Muscle of leg (tissue), 11 donors: ENCODE measurements around the gene GIMAP7. TPM values are rescaled to one million over a fixed set of nuclear protein-coding genes. Genes with fewer than 3 reads are reported as not detected.

Source experiments
- DNase-seq: peaks from one replicate; pipeline ENCODE4 v3.0.0; 2013
- H3K27ac ChIP-seq: one replicate; pipeline ENCODE4 v1.5.1; 2013; ENCODE audit warnings: mild to moderate bottlenecking, low read length, control low read depth
- H3K27me3 ChIP-seq: one replicate; pipeline ENCODE4 v1.6.1; 2013; ENCODE audit warnings: low read length; ENCODE audit not compliant: control insufficient read depth, insufficient read depth
- H3K36me3 ChIP-seq: one replicate; pipeline ENCODE4 v1.6.1; 2013; ENCODE audit warnings: low read length; ENCODE audit not compliant: control insufficient read depth, insufficient read depth
- H3K4me1 ChIP-seq: one replicate; pipeline ENCODE4 v1.6.1; 2013; ENCODE audit warnings: low read length; ENCODE audit not compliant: control insufficient read depth, insufficient read depth
- H3K4me3 ChIP-seq: one replicate; pipeline ENCODE4 v1.5.1; 2013; ENCODE audit warnings: low read length, control low read depth
- H3K9me3 ChIP-seq: replicated peaks from 2 replicates; pipeline ENCODE4 v1.6.1; 2013; ENCODE audit warnings: low read depth, low read length; ENCODE audit not compliant: control insufficient read depth
- WGBS: methylation state at CpG from one replicate; pipeline ENCODE4 v1.1.5; 2013; ENCODE audit warnings: missing lambda C conversion rate; ENCODE audit not compliant: insufficient coverage; 5-methylcytosine and 5-hydroxymethylcytosine counted together
- polyA plus RNA-seq, 8 donors: library from polyadenylated mRNA; unstranded; fragments of 120-200 nt; gene quantifications; one replicate each; pipeline versions ENCODE4 v1.2.1 to v1.2.3, GENCODE V29; 2013; ENCODE audit warnings: inconsistent platforms in 1 of 8, low replicate concordance in 1 of 8; ENCODE audit not compliant: insufficient read length in 8 of 8, insufficient read depth in 1 of 8
- total RNA-seq: library from RNA; stranded (reverse); fragments of 120-200 nt; gene quantifications from one replicate; pipeline ENCODE4 v1.2.4, GENCODE V29; 2013

The GIMAP7 gene
- total and polyA plus RNA-seq, 9 donors, result 5.9 to 12.8 (median 10.7) TPM

- Histone ChIP-seq H3K27ac (peak within 1 kb of the TSS; percentile 82), H3K36me3 (no peaks in the 10 kb centered on the region), H3K9me3 (no peaks in the 10 kb centered on the region), H3K27me3 (peaks cover 2% of the 10 kb centered on the region), H3K4me3 (peak within 1 kb of the TSS; percentile 45), H3K4me1 (no peaks in the 10 kb centered on the region)
- peak; percentile 43 for DNase-seq
- WGBS, result 48% methylated on average over 6 of the region's 9 CpGs
Observed at GRCh38 chr7:150567169-150567568, 52.5 kb downstream of the GIMAP7 start, which contains the start of gene GIMAP4. Gene GIMAP4 (plus strand): TSS chr7:150567390. CDS start chr7:150569902, 2,512 bp downstream.

DNA sequence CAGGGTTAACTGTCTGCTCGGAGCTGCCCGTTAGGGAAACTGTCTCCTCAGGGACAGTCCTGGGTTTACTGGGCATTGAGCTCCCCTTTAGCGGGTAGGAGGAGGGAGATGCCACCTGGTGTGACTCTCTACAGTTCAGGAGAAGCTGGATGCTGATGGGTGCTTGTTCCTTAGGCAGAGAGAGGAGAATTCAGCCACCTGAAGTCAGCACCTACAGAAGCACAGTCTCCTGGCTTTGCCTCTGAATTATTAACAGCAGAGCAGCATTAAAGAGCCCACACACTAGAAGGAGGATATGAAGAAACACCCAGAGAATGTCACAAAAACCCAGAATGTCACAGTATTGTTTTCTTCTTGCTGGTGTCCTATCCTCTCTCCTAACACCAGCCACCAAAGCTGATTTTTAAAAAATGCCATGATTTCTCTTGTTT, 53.2 kb downstream of the GIMAP7 start:
- Histone ChIP-seq H3K27me3 (peaks cover 2% of the 10 kb centered on the region), H3K4me3 (peak overlapping the region; percentile 45), H3K4me1 (no peaks in the 10 kb centered on the region), H3K27ac (peak overlapping the region; percentile 82), H3K36me3 (no peaks in the 10 kb centered on the region), H3K9me3 (no peaks in the 10 kb centered on the region)
- 42% methylated on average over 3 of the region's 3 CpGs for WGBS
- no peak for DNase-seq

- peak overlapping the region; percentile 59 for H3K27ac ChIP-seq
- WGBS, result 78% methylated on average over 2 of the region's 2 CpGs
- DNase-seq, result no peak
- H3K4me3 ChIP-seq, result peak overlapping the region; percentile 45
- H3K36me3 ChIP-seq, result no peaks in the 10 kb centered on the region
- H3K9me3 ChIP-seq, result no peaks in the 10 kb centered on the region
- H3K4me1 ChIP-seq, result no peaks in the 10 kb centered on the region
- H3K27me3 ChIP-seq, result peaks cover 2% of the 10 kb centered on the region
Observed at GRCh38 chr7:150568714-150569113, 54.0 kb downstream of the GIMAP7 start.

GRCh38 chr7:150569245-150569955, 54.7 kb downstream of the GIMAP7 start:
- H3K27ac ChIP-seq, result peak overlapping the region; percentile 14
- H3K4me1 ChIP-seq, result no peaks in the 10 kb centered on the region
- peak; percentile 30 for DNase-seq
- no peaks in the 10 kb centered on the region for H3K9me3 ChIP-seq
- WGBS, result 80% methylated on average over 5 of the region's 7 CpGs
- peak overlapping the region; percentile 1 for H3K4me3 ChIP-seq
- H3K27me3 ChIP-seq, result peaks cover 2% of the 10 kb centered on the region
- no peaks in the 10 kb centered on the region for H3K36me3 ChIP-seq

Other genes with a start within 250 kb of the GIMAP7 start
- 3.6 TPM for gene LRRC61, start 191.5 kb upstream of the GIMAP7 start, total RNA-seq
- 10 to 100 TPM in 1 of 8 donors, 1 to 10 TPM in 7; 4.7 to 11.9 (median 7.9) TPM for gene LRRC61, start 191.5 kb upstream of the GIMAP7 start, polyA plus RNA-seq
- gene ACTR3C, start 191.3 kb upstream of the GIMAP7 start, total RNA-seq, result 1.9 TPM
- gene ACTR3C, start 191.3 kb upstream of the GIMAP7 start, polyA plus RNA-seq, result 1 to 10 TPM in 5 of 8 donors, under 1 TPM in 3; 0.36 to 2.4 (median 1.3) TPM
- gene RARRES2, start 173.2 kb upstream of the GIMAP7 start, total RNA-seq, result 43.4 TPM
- 10 to 100 TPM; 40.2 to 85.1 (median 57.6) TPM for gene RARRES2, start 173.2 kb upstream of the GIMAP7 start, polyA plus RNA-seq
- gene REPIN1, start 146.1 kb upstream of the GIMAP7 start, total RNA-seq, result 39.5 TPM
- 10 to 100 TPM; 61.0 to 88.6 (median 76.9) TPM for gene REPIN1, start 146.1 kb upstream of the GIMAP7 start, polyA plus RNA-seq
- gene ZNF775, start 135.5 kb upstream of the GIMAP7 start, total RNA-seq, result 6.2 TPM
- 1 to 10 TPM; 5.4 to 8.0 (median 6.6) TPM for gene ZNF775, start 135.5 kb upstream of the GIMAP7 start, polyA plus RNA-seq
- gene GIMAP8, start 64.2 kb upstream of the GIMAP7 start, total RNA-seq, result 4.9 TPM
- gene GIMAP8, start 64.2 kb upstream of the GIMAP7 start, polyA plus RNA-seq, result 1 to 10 TPM; 6.4 to 7.9 (median 7.1) TPM
- 23.4 TPM for gene GIMAP4, start 52.5 kb downstream of the GIMAP7 start, total RNA-seq
- 10 to 100 TPM; 17.7 to 26.9 (median 20.6) TPM for gene GIMAP4, start 52.5 kb downstream of the GIMAP7 start, polyA plus RNA-seq
- 18.7 TPM for gene GIMAP6, start 117.5 kb downstream of the GIMAP7 start, total RNA-seq
- 10 to 100 TPM; 15.4 to 19.0 (median 17.0) TPM for gene GIMAP6, start 117.5 kb downstream of the GIMAP7 start, polyA plus RNA-seq
- 7.4 TPM for gene GIMAP2, start 170.8 kb downstream of the GIMAP7 start, total RNA-seq
- 1 to 10 TPM; 4.3 to 6.7 (median 5.7) TPM for gene GIMAP2, start 170.8 kb downstream of the GIMAP7 start, polyA plus RNA-seq
- gene GIMAP1, start 201.7 kb downstream of the GIMAP7 start, total RNA-seq, result 3.1 TPM
- 1 to 10 TPM; 2.5 to 3.4 (median 2.9) TPM for gene GIMAP1, start 201.7 kb downstream of the GIMAP7 start, polyA plus RNA-seq
- 11.6 TPM for gene GIMAP5, start 222.5 kb downstream of the GIMAP7 start, total RNA-seq
- 10 to 100 TPM in 1 of 8 donors, 1 to 10 TPM in 7; 6.1 to 10.4 (median 9.2) TPM for gene GIMAP5, start 222.5 kb downstream of the GIMAP7 start, polyA plus RNA-seq